SK-N-SH (cell line): ENCODE results near the gene DGCR8.

ENCODE experiments used
- CTCF ChIP-seq: fragments of 200-600 bp; sonication (generic); IDR thresholded peaks from 2 replicates; pipeline ENCODE4 v1.6.1; 2017; ENCODE audit warnings: antibody characterized with exemption, mild to moderate bottlenecking, moderate library complexity
- EP300 ChIP-seq, 2 experiments: IDR thresholded peaks; 2 replicates each; pipeline versions ENCODE4 v1.4.0 to v1.6.1; 2012; ENCODE audit warnings: borderline replicate concordance in 1 of 2, low read depth in 1 of 2, low read length in 1 of 2
- EZH2phosphoT487 ChIP-seq: fragments of 200-600 bp; sonication (generic); IDR thresholded peaks from 2 replicates; pipeline ENCODE4 v1.6.1; 2017; ENCODE audit warnings: low read depth, mixed run types, mild to moderate bottlenecking, antibody characterized with exemption, moderate library complexity, borderline replicate concordance
- GABPA ChIP-seq: IDR thresholded peaks from 2 replicates; pipeline ENCODE4 v1.4.0; 2012; ENCODE audit warnings: low read depth, mild to moderate bottlenecking
- NFIC ChIP-seq: IDR thresholded peaks from 2 replicates; pipeline ENCODE4 v1.4.0; 2012; ENCODE audit warnings: borderline replicate concordance
- POLR2AphosphoS5 ChIP-seq: IDR thresholded peaks from 2 replicates; pipeline ENCODE4 v1.6.1; 2012; ENCODE audit warnings: low read depth, low read length
- RAD21 ChIP-seq: IDR thresholded peaks from 2 replicates; pipeline ENCODE4 v1.6.1; 2012; ENCODE audit warnings: mild to moderate bottlenecking, low read length
- REST ChIP-seq: IDR thresholded peaks from 2 replicates; pipeline ENCODE4 v1.6.1; 2012; ENCODE audit warnings: mild to moderate bottlenecking, low read depth, low read length, moderate library complexity
- SMC3 ChIP-seq: IDR thresholded peaks from 2 replicates; pipeline ENCODE4 v1.6.1; 2012; ENCODE audit warnings: low read depth, low read length, improper control_type of control experiment
- TAF1 ChIP-seq: IDR thresholded peaks from 2 replicates; pipeline ENCODE4 v1.6.1; 2012; ENCODE audit warnings: low read depth, mild to moderate bottlenecking, low read length, moderate library complexity, borderline replicate concordance
- TEAD4 ChIP-seq: IDR thresholded peaks from 2 replicates; pipeline ENCODE4 v1.4.0; 2012; ENCODE audit warnings: mild to moderate bottlenecking, borderline replicate concordance; ENCODE audit not compliant: insufficient read depth
- USF1 ChIP-seq: IDR thresholded peaks from 2 replicates; pipeline ENCODE4 v1.4.0; 2012; ENCODE audit warnings: low read depth, borderline replicate concordance
- USF2 ChIP-seq: fragments of 150-350 bp; IDR thresholded peaks from 2 replicates; pipeline ENCODE4 v1.6.1; 2017; ENCODE audit warnings: antibody characterized with exemption, low read length, low read depth, borderline replicate concordance
- YY1 ChIP-seq: IDR thresholded peaks from 2 replicates; pipeline ENCODE4 v1.4.0; 2012; ENCODE audit warnings: low read depth, mild to moderate bottlenecking

- no peak for TF ChIP-seq REST
- no peak for TF ChIP-seq CTCF
- TF ChIP-seq SMC3: no peak
- TF ChIP-seq YY1: no peak
- no peak for TF ChIP-seq TAF1
- no peak for TF ChIP-seq NFIC
- no peak for TF ChIP-seq POLR2AphosphoS5
- TF ChIP-seq RAD21: no peak
- TF ChIP-seq EZH2phosphoT487: no peak
- TF ChIP-seq TEAD4: no peak
- no peak for TF ChIP-seq USF2
- TF ChIP-seq GABPA: no peak
- TF ChIP-seq EP300 (IDR thresholded peaks at IDR 0.05; ENCODE audit: borderline replicate concordance in 1 of 2, low read depth in 1 of 2, low read length in 1 of 2): no peak
- TF ChIP-seq USF1: no peak
Measured at GRCh38 chr22:20152464-20152890, 72.4 kb downstream of the DGCR8 start.
